ENCODE data around the gene SLC24A3.
A peak's percentile ranks its signal among the peaks of the same experiment; 100 is the strongest.

The SLC24A3 gene

DNA sequence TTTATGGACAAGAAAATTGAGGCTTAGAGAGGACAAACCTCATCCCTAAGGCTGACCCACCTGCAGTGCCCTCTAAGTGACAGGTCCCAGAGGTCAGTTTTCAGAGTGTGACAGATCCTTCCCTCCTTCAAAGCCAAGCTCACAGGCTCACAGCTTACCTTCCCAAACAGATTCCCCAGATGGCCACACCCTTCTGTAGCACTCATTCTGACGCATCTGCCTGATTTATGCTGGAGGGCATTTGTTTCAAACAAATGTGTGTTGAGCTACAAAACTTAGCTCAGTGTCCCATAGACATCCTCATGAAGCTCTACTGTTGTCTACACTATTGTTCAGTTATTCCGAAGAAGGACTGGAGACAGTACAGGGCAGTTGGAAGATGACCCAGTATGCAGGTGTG lies 485.0 kb downstream of the SLC24A3 start:
- no peak for DNase-seq

DNA sequence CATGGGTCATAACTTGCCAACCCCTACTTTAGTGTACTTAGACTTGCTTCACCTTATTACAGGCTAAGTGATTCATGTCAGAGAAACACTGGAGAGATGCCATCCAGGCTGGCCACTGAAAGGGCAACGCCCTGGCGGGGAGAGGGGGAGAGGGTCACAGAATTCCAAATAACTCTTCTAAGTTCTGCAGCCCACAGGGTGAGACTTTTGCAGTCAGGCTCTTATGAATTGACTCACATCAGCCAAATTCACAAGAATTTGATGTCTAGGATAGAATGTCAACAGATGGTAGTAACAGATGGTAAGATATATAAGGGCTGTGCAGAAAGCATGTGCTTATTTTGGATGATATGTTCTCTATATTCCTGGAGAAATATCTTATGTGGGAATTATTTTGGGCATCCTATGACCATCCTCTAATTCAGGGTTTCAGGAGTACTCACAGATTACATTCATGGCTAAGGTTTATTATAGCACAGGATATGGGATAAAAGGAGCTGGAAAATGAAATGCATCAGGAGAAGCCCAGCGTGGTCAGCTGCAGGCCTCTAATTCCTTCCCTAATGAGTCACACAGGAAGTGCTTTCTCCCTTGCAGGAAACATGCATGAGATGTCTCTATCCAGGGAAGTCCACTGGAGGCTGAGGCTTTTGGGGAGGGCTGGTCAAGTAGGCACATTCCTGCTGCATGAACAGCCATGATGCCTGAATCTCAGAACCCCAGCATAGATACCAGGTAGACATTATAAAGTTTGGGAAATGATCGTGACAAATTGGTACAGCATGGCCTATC lies 486.9 kb downstream of the SLC24A3 start:
- DNase-seq = peak; percentile 85

DNA sequence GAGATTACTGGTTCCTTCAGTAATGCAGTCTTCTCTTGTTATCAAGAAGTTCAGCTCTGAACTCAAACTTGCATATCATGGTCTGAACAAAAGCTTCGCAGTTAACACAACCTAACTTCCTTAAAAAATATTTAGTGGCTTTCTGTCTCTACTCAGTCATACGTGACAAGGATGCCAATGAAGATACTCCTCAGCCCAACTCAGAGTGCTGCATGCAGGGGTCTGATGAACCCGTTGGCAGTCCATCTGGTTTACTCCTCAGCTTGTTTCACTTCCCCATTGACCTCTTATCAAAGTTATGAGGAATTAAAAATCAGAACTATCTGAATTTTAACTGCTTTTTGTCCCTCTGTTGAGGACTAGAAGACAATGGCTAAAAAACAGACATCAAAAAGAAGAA lies 489.0 kb downstream of the SLC24A3 start:
- DNase-seq = no peak

DNA sequence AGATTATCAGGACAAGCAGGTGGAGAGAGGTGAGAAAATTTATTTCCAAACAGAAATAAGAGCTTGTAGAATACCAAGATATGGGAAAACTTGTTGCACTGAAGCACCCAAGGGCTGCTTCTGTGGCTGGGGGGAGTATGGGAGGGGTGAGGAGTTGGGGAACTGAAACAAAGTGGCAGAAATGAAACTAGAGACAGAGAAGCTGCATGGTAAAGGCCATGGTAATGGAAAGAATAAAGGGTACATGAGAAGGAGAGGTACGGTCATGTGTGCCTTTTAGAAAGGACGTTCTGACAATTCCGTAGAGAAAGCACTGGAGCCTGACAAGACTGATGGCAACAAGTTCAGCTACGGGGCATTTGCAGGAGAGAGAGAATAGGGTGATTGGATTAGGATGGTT lies 494.0 kb downstream of the SLC24A3 start:
- no peak for DNase-seq

DNA sequence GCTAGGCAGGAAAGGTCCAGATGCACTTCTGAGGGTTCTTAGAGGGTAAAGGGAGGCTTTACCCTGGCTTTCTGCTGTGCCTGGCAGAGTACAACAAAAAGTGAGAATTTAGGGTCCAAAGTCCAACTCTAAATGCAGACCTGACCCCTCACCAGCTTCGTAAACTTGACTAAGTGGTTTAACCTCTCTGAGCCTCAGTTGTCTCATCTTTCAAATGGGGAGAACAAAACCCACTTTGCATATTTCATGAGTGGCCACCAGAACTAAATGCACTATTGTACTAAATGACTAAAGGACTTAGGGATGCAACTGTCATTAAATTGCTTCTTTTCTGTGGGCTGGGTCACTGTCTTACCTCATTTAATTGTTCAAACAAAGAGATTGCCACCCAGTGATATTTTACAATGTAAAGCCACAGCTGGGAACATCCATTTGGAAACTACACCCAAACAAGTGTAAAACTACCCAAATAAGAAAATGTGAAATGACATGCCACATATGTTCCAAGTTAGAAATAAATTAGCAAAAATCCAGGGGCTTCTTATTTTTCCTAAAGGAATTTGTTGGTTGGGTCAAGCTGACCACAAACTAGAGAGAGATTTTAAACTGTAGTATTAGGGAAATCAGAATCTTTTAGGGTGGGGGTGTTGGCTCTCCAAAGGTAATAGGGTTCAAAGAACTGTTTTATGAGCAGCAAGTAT lies 497.3 kb downstream of the SLC24A3 start:
- no peak for DNase-seq

DNA sequence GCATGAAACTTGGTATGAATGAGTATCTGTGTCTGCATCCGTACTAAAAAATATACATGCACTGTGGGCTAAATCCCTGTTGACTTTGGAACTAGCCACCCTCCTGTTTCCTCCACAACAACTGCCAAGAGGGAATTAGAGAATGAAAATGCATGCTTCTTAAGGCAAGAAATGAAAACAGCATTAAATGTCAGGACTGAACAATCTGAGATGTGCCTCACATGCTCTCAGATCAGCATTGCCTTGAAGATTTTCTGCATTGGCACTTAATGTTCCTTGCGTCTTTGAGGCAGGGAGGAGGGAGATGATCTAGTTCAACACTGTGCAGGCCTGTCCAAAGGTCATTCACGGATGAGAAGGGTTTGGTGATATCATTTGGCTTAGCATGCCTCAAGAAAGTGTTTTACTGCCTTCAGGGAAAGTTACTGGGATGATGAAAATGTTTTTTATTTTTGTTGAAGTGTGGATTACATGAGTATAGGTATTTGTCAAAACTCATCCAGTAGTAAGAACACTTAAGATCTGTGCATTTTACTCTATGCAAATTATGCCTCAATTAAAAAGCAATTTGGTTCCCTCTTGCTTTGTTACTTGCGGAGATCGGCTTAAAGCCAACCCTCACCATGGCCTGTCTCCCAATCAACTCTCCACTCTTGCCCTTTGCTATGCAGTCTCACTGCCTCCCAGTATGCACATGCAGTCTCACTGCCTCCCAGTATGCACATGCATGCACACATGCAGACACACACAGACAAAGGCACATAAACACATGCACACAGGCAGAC lies 498.1 kb downstream of the SLC24A3 start:
- no peak for DNase-seq

DNA sequence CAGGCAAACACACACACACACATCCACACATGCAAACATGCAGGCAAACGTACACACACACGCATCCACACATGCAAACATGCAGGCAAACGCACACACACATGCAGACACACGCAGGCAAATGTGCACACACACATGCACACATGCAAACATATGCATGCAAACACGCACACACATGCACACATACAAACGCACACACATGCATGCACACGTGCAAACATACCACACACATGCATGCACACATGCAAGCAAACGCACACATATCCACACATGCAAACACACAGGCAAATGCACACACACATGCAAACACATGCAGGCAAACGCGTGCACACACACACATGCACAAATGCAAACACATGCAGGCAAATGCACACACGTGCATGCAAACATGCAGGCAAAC lies 498.7 kb downstream of the SLC24A3 start:
- DNase-seq = no peak

DNA sequence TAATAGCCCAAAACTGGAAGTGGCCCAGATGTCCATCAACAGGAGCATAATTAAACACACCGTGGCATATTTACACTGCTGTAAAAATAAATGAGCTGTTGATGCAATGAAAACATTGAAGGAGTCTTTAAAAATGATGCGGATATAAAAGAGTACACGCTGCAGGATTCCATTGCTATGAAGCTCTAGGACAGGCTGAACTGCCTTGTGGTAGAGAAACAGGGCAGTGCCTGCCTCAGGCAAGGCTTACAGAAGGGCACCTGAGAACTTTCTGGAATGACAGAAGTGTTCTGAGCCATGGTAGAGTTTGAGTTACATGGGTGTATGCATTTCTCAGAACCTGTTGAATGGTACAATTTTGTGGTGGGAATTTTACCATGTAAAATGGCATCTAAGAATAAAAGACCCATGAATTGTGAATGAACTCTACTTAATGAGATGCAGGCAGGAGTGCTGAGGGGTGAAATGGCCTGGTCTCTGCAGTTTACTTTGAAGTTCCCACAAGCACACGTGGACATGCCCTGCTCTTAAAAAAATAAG lies 500.3 kb downstream of the SLC24A3 start:
- DNase-seq = no peak

DNA sequence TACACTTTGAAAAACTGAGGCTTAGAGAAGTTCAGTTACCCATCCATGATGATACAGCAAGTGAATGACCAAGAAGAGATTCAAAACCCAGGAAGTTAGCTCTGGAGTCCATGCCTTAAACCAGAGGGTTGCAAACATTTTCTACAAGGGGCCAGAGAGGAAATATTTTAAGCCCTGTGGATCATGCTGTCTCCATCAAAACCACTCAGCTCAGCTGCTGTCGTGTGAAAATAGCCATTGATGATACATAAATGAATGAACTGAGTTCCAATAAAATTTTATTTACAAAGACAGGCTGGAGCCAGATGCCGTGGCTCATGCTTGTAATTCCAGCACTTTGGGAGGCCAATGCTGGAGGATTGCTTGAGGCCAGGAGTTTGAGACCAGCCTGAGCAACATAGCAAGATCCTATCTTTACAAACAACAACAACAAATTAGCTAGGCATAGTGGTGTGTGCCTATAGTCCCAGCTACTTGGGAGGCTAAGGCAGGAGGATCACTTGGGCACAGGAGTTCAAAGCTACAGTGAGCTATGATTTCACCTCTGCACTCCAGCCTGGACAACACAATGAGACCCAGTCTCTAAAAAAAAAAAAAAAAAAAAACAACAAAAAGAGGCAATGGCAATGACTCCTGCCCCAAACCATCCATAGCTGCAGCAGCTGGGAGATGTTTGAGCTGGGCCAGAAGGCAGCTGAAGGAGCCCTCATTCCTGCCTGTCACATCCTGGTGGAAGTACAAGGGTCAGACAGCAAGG lies 501.6 kb downstream of the SLC24A3 start:
- DNase-seq = no peak

DNA sequence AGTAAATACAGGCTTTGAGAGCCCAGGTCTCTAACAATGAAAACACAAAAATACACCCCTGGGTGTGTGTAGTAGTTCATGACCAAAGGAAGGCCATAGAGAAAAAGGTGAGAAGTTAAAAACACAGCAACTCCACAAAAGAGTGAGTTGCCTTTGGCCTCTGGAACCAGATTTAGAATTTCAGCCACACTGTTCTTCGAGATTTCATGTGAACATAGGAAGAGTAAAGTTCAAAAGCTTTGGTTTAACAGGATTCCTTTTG lies 502.1 kb downstream of the SLC24A3 start:
- no peak for DNase-seq

DNA sequence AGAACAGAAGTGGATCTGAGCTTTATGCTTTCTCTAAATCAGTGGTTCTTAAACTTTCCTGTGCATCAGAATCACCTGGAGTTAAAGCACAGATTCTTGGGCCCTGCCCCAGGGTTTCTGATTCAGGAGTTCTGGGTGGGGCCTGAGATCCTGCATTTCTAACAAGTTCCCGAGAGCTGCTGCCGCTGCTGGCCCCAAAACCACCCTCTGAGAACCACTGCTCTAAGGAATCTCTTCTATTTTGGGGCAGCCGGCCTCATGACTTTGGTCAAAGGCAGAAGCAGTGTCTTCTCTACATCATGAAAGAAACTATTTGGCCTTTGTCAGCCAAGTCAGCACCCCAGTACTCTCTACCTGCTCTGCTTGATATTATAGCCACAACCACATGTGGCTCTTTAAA lies 503.5 kb downstream of the SLC24A3 start:
- DNase-seq = no peak

DNA sequence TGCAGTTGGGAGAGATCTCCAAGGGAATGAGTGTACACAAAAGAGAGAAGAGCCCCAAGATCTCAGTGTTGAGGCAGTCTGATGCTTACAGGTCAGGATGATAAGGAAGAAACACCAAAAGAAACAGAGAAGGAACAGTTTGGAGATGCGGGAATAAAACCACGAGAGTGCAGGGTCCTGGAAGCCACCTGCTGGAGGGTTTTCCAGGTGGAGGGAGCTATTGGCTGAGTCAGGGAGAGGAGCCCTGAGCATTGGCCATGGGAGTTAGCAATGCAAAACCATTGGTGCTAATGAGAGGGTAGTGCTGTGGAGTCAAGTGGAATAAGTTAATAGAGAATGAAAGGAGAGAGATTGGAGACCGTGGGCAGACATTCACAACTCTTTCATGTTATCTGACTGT lies 506.4 kb downstream of the SLC24A3 start:
- no peak for DNase-seq

DNA sequence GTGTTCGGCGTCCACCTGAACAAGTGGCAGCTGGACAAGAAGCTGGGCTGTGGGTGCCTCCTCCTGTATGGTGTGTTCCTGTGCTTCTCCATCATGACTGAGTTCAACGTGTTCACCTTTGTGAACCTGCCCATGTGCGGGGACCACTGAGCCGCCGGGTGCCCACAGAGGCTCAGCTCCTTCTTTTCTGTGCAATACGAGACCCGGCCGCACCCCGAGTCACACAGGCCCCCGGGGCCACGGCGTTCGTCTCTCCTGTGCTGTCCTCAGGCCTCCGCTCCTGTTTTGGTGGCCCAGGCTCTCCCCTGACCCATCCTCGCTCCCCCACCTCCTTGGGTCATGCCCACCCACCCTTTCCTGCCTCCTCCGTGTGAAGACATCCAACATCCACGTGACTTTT lies 508.5 kb downstream of the SLC24A3 start:
- DNase-seq = no peak

DNA sequence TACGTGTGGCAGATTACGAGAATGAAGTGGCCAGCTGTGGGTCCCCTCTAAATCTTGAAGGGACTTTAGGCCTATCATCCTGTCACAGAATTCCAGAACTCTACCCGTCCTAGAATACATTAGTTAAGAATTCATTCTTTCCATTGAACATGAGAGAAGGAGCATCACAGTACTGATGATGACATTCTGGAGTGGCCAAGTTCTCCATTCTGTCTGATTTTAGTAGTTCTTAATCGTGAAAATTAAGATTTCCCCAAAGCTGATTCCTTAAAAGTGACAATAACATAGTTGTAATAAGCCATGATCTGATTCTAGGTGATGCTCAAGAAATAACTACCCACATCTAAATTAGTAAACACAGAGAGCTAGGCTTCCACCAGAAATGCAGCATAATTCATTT lies 510.6 kb downstream of the SLC24A3 start:
- DNase-seq = no peak

DNA sequence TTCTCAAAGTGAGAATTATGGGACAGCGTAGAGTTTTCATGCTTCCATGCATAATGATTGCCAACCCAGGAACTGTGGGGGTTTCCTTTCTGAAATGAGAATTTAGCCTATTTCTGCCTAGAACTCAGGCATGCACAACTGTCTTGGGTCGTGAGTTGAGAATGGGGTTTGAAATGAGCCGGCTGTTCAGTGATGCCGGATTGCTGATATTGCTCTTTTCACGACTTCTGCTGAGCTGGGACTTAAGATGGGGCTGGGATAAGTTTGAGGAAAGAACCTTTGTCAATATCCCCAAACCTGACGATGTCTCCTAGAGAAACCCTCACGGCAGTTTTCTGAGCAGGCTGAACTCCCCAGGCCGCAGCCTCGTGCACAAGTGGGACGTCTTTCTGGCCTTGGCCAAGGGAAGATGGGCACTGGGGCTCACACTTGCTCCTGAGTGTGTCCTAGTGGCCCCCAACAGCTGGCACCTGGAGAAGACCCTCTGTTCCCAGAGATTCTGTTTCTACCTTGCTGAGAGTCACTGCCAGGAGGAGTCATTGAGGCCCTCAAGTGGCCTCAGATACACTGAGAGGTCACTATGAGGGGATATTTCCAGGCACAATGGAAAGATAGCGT lies 511.5 kb downstream of the SLC24A3 start:
- no peak for DNase-seq

DNA sequence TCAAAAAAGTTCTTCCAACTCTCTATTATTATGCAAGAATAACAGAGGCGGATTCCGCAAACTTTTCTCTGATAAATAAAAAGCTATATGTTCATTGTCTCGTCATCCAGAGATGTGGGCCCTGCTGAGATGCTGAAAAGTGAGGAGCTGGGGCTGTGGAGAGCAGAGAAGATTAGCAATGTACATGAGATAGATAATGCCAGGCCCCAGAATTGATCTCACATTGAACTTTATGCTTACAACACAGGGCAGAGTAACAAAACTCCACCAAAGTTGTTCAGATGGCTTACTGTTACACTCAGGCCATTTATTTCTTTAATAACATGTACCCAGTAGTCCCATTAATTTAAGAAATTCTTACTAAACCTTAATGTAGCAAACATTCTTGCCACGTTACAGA lies 512.9 kb downstream of the SLC24A3 start:
- DNase-seq = no peak

DNA sequence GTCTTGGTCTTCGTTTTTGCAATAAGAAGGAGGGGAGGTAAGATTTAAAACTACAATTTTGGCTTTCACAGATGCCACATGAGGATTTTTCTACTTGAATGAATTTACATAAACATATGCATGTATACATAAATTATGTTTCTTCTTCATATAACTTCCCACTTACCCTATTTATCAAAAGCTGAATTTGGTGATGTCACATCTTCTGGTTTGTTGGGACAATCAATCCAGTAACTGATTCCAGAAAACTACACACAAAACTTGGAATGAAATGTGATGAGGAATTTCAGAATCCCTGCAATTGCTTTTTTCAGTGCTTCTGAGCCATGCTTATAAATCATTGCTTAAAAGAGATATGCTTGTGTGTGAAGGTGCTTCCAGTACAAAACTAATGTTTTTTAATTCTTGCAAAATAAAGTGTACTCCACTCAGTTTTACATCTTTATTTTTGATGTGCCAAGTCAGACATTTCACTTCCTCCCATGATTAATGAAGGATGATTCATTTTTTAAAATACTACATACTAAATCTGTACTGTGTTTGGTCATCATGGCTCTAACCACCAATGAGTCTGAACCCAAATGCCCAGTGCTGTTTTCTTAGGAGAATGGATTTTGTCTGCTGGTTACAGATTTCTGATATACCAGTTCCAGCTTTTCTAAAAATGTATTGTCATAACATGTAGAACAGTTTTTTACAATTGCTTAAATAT lies 513.5 kb downstream of the SLC24A3 start:
- DNase-seq = no peak

DNA sequence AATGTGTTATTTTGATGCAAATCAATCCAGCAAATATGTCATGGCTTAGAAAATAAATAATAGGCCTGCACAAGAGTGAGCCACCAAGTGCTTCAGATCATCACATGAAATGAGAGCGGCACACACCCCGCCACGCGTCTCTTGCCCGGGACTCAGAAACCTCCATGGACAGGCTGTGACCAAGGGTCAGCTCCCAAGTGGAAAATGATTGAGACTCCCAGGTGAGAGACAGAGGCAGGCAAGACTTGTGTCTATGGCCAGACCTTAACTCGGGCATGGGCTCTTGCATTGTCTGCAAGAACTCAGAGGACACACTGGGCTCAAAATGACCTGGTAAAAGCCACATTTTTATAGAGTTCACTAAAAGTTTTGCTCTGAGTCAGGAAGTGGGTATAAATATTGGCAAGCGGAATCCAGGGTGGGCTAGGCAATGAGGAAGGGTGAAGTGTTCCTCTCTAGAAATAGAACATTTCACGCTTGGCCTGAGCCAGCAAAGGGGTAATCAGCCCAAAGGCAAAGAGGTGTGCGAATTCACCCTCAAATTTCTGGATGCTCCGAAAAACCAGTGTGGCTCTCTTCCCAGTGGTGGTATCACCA lies 514.9 kb downstream of the SLC24A3 start:
- no peak for DNase-seq

DNA sequence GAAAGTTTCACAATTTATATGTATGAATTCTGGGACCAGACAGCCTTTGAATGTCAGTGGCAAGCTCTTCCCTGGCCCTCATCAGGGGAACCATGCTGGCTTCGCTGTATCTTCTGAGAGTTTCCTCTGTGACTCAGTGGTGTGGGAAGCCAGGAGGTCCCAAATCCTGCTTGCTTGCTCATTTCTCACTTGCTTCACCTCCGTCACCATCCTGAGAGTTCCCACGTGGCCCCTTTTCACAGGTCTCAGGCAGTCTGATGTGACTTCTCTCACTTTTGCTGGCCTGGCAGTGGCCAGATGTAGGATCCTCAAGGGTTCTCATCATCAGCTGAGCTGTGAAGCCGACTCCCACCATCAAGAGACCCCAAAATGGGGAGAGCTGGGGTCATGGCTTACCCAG lies 517.2 kb downstream of the SLC24A3 start:
- no peak for DNase-seq

DNA sequence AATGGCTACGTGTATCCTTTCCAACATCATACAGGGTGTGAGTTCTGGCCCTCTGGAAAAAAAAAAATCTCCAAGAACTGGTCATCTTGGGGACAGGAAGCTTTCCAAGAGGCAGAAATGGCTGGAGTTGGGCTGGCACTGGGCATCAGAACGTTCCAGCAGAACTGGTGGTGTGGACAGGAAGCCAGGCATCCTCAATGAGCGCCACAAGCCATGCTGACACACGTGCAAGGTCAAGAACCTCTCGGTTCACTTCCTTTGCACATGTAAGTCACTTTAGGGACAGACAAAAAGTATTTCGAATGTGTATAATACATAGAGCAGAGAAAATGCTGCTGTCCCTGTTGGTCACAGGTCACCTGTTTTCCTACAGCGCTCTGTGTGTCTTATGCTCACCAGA lies 518.3 kb downstream of the SLC24A3 start:
- DNase-seq = no peak

DNA sequence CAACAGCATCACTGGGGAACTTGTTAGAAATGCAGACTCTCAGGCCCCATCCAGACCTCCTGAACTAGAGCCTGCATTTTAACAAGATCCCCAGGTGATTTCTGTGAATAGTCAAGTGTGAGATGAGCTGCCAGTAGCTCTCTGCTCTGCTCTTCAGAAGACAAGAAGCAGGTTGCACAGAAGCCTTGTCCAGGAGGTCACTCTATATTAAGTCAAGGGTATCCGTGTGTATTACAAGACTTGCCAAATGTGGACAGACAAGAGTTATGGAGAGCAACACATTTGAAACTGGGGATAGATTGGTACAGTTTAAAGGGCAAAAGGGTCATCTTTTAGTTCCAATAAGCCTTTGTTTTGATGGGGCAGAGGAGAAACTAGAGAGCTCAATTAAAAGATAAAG lies 522.4 kb downstream of the SLC24A3 start:
- no peak for DNase-seq

DNA sequence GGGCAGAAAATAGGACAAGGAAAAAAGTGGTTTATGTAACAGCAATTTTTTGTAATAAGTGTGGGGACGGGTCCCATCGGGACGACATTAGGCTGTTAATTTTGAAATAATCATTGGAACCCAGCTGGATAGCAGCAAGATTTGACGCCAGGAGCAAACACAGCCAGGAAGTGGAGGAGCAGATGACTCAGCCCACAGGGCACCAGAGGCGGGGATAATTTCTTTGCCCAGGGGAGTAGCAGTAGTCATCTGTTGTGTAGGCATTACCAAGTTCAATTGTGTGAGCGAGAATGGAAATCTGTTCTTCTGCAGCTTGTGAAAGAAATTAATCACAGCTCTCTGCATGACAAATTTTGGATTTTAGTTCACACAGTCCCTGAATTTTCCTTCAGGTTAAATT lies 523.0 kb downstream of the SLC24A3 start:
- peak; percentile 89 for DNase-seq

Measured in DMS 273 treated with DMSO at 0.1 percent for 48 hours (cell line).